Upper lobe of left lung (tissue), 6 donors: ENCODE measurements around the gene PATJ. TPM values are rescaled to one million over a fixed set of nuclear protein-coding genes. Genes with fewer than 3 reads are reported as not detected.
"Not testable (repeated sequence)": the region's sequence is repeated elsewhere in the genome, so short reads cannot be mapped to it uniquely, and the experiment has no call there.

ENCODE experiments used
- ATAC-seq, 2 donors: fragments of 200-7000 bp; cut with Tn5 transposase; one replicate each; pipeline ENCODE4 v1.9.1; 2022; ENCODE audit warnings: mild to moderate bottlenecking in 2 of 2, moderate library complexity in 2 of 2; ENCODE audit not compliant: low FRiP score in 2 of 2
- DNase-seq, 2 donors: peaks; one replicate each; pipeline ENCODE4 v3.0.0-alpha.2; 2019 to 2020
- H3K27ac ChIP-seq, 4 donors: fragments of 200-600 bp; sonication (generic); one replicate each; pipeline ENCODE4 v1.5.1; 2016 to 2019
- H3K27me3 ChIP-seq, 4 donors: fragments of 200-600 bp; sonication (generic); one replicate each; pipeline ENCODE4 v1.5.1; 2017 to 2019
- H3K36me3 ChIP-seq, 4 donors: fragments of 200-600 bp; sonication (generic); one replicate each; pipeline ENCODE4 v1.5.1; 2016 to 2019
- H3K4me1 ChIP-seq, 4 donors: fragments of 200-600 bp; sonication (generic); one replicate each; pipeline ENCODE4 v1.5.1; 2018 to 2019
- H3K4me3 ChIP-seq, 4 donors: fragments of 200-600 bp; sonication (generic); one replicate each; pipeline ENCODE4 v1.5.1; 2017 to 2019; ENCODE audit warnings: mild to moderate bottlenecking in 2 of 4, moderate library complexity in 1 of 4
- H3K9me3 ChIP-seq, 4 donors: fragments of 200-600 bp; sonication (generic); one replicate each; pipeline ENCODE4 v1.5.1; 2018 to 2019
- EP300 ChIP-seq, 4 donors: sonication (generic); formaldehyde crosslinking; IDR thresholded peaks; one replicate each; pipeline ENCODE4 v1.5.1; 2017; ENCODE audit warnings: antibody characterized with exemption in 4 of 4, control low read depth in 2 of 4
- POLR2A ChIP-seq, 4 donors: fragments of 450-650 bp; IDR thresholded peaks; one replicate each; pipeline ENCODE4 v1.5.1; 2016 to 2017; ENCODE audit warnings: antibody characterized with exemption in 4 of 4, mild to moderate bottlenecking in 2 of 4
- POLR2AphosphoS5 ChIP-seq, 2 donors: sonication (generic); formaldehyde crosslinking; IDR thresholded peaks; one replicate each; pipeline ENCODE4 v1.5.1; 2017; ENCODE audit warnings: antibody characterized with exemption in 2 of 2
- WGBS, 2 donors: methylation state at CpG; one replicate each; pipeline ENCODE4 v1.1.5; 2017 to 2018; 5-methylcytosine and 5-hydroxymethylcytosine counted together
- total RNA-seq, 6 donors: library from RNA; depleted of rRNA in 4 of 6; stranded (reverse); fragments of >200 nt in 4 of 6; gene quantifications; one replicate each; pipeline versions ENCODE4 v1.1.0 to v1.2.1, GENCODE V29; 2016 to 2021
- TF ChIP-seq, protein P1 (sequence below), 6 experiments: fragments of 450-650 bp in 4 of 6; fragments of 200-600 bp in 2 of 6; sonication (generic) in 2 of 6; IDR thresholded peaks; one replicate each; pipeline ENCODE4 v1.5.1; 2016 to 2019; ENCODE audit warnings: antibody characterized with exemption in 6 of 6
- donor health status: DM: no; HTN: no; CAD: no; lungs with moderate emphysema.
- donor health status: DM: no; HTN: yes; CAD: no; lungs with severe emphysema.

The PATJ gene
- total RNA-seq, 6 donors from 2014 or later, result 37.1 to 217 (median 70.5) TPM

DNA sequence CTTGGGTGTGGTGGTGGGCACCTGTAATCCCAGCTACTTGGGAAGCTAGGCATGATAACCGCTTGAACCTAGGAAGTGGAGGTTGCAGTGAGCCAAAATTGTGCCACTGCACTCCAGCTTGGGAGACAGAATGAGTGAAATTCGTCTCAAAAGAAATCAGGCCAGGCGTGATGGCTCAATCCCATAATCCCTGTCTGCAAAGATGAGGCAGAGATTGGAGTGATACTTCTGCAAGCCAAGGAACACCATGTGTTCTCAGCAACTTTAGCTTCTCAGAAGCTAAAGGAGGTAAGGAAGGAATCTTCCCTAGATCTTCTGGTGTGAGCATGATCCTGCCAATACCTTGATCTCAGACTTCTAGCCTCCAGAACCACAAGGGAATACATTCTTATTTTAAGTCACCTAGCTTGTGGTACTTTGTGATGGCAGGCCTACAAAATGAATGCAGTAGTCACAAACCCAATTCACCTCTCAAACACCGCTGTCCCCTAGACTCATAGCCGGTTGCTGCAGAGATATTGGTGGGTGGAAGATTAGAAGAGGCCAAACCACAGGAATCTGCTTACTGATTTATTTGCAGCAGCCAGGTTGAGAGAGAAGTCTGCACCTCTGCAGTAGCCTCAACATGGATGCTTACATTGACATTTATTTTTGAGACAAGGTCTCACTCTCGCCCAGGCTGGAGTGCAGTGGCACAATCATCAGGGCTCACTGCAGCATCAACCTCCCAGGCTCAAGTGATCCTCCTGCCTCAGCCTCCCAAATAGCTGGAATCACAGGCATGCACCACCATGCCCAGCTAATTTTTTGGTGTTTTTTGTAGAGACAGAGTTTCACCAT lies 471.0 kb downstream of the PATJ start:
- Histone ChIP-seq H3K9me3 (peaks cover 0 to 12% (median 6%) of the 10 kb centered on the region in 4 donors), H3K4me1 (no peaks in the 10 kb centered on the region), H3K27me3 (no peaks in the 10 kb centered on the region), H3K36me3 (no peaks in the 10 kb centered on the region), H3K27ac (no peak overlapping the region), H3K4me3 (no peak overlapping the region)
- TF ChIP-seq POLR2AphosphoS5 (IDR thresholded peaks at IDR 0.05), result no peak
- DNase-seq, result no peak
- WGBS, 2 donors, result 89 to 92% methylated on average over 6 of the region's 6 CpGs
- no peak for ATAC-seq

DNA sequence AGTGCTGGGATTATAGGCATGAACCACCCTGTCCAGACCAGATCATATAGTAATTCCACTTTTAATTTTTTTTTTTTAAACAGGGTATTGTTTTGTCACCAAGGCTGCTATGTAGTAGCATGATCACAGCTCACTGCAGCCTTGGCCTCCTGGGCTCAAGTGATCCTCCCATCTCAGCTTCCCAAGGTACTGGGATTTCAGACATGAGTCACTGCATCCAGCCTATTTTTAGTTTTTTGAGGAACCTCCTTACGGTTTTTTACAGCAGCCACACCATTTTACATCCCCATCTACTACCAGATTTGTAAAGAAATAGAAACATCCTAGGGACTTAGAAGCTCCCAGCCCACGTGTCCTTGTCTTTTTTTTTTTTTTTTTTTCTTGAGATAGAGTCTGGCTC lies 476.3 kb downstream of the PATJ start:
- H3K27me3 ChIP-seq, result no peaks in the 10 kb centered on the region
- H3K4me3 ChIP-seq, result no peak overlapping the region
- no peaks in the 10 kb centered on the region for H3K4me1 ChIP-seq
- H3K9me3 ChIP-seq, result no peaks in the 10 kb centered on the region
- H3K27ac ChIP-seq, result no peak overlapping the region
- ATAC-seq (no peak), DNase-seq (no peak)
- no peaks in the 10 kb centered on the region for H3K36me3 ChIP-seq
- TF ChIP-seq, protein P1, sequence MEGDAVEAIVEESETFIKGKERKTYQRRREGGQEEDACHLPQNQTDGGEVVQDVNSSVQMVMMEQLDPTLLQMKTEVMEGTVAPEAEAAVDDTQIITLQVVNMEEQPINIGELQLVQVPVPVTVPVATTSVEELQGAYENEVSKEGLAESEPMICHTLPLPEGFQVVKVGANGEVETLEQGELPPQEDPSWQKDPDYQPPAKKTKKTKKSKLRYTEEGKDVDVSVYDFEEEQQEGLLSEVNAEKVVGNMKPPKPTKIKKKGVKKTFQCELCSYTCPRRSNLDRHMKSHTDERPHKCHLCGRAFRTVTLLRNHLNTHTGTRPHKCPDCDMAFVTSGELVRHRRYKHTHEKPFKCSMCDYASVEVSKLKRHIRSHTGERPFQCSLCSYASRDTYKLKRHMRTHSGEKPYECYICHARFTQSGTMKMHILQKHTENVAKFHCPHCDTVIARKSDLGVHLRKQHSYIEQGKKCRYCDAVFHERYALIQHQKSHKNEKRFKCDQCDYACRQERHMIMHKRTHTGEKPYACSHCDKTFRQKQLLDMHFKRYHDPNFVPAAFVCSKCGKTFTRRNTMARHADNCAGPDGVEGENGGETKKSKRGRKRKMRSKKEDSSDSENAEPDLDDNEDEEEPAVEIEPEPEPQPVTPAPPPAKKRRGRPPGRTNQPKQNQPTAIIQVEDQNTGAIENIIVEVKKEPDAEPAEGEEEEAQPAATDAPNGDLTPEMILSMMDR (IDR thresholded peaks at IDR 0.05), result no peak
- TF ChIP-seq EP300 (IDR thresholded peaks at IDR 0.05) (no peak), POLR2A (IDR thresholded peaks at IDR 0.05) (no peak), POLR2AphosphoS5 (IDR thresholded peaks at IDR 0.05) (no peak)
- WGBS, 2 donors, result 66 to 67% methylated on average over 2 of the region's 2 CpGs

DNA sequence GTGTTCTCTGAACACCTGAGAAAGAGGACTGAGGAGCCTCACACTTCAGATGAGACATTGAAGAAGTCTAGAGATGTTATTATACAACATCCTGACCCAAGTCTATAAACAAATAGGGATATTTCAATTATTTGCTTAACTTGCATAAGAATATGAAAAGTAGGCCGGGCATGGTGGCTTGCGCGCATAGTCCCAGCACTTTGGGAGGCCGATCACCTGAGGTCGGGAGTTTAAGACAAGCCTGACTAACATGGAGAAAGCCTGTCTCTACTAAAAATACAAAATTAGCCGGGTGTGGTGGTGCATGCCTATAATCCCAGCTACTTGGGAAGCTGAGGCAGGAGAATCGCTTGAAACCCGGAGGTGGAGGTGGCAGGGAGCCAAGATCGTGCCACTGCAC lies 478.2 kb downstream of the PATJ start:
- H3K4me3 ChIP-seq, H3K9me3 ChIP-seq, H3K27ac ChIP-seq, H3K27me3 ChIP-seq, ATAC-seq, H3K4me1 ChIP-seq, DNase-seq, H3K36me3 ChIP-seq: not testable (repeated sequence)
- WGBS, 2 donors, result 82 to 91% methylated on average over 9 of the region's 9 CpGs

DNA sequence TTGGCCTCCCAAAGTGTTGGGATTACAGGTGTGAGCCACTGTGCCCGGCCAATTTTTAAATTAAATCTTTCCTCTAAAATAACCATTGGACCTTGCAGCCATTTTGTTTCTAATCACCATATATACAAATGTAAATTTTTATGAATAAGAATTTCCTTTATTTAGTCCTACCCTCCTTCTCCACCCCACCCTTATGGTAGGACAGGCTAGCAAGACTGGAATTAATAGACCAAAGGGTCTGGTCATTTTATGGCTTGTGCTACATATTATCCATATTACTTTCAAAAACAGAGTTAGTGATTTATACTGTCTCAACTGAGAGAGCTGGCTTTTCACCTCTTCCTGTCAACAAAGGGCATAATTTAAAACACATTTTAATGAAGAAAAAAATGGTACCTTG lies 478.9 kb downstream of the PATJ start:
- TF ChIP-seq, protein P1 (IDR thresholded peaks at IDR 0.05), result no peak
- TF ChIP-seq EP300 (IDR thresholded peaks at IDR 0.05) (no peak), POLR2A (IDR thresholded peaks at IDR 0.05) (no peak), POLR2AphosphoS5 (IDR thresholded peaks at IDR 0.05) (no peak)
- H3K9me3 ChIP-seq, result no peaks in the 10 kb centered on the region
- ATAC-seq (no peak), DNase-seq (no peak)
- 93 to 100% methylated on average over 1 of the region's 1 CpG for WGBS, 2 donors
- no peaks in the 10 kb centered on the region for H3K36me3 ChIP-seq
- H3K27ac ChIP-seq, result no peak overlapping the region
- H3K4me3 ChIP-seq, result no peak overlapping the region
- no peaks in the 10 kb centered on the region for H3K4me1 ChIP-seq
- H3K27me3 ChIP-seq, result no peaks in the 10 kb centered on the region

DNA sequence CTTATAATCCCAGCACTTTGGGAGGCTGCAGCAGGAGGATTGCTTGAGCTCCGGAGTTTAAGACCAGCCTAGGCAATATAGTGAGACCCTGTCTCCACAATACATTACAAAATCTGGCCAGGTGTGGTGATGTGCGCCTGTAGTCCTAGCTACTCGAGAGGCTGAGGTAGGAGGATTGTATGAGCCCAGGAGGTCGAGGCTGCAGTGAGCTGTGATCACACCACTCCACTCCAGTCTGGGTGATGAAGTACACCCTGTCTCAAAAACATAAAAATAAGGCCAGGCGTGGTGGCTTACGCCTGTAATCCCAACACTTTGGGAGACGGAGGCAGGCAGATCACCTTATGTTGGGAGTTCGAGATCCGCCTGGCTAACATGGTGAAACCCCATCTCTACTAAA lies 480.0 kb downstream of the PATJ start:
- no peaks in the 10 kb centered on the region for H3K9me3 ChIP-seq
- no peak overlapping the region for H3K4me3 ChIP-seq
- no peak for DNase-seq
- H3K4me1 ChIP-seq, result no peaks in the 10 kb centered on the region
- TF ChIP-seq, protein P1 (IDR thresholded peaks at IDR 0.05), result no peak
- H3K27ac ChIP-seq, result no peak overlapping the region
- no peaks in the 10 kb centered on the region for H3K36me3 ChIP-seq
- WGBS, 2 donors, result 90 to 92% methylated on average over 9 of the region's 9 CpGs
- ATAC-seq, result no peak
- H3K27me3 ChIP-seq, result no peaks in the 10 kb centered on the region

DNA sequence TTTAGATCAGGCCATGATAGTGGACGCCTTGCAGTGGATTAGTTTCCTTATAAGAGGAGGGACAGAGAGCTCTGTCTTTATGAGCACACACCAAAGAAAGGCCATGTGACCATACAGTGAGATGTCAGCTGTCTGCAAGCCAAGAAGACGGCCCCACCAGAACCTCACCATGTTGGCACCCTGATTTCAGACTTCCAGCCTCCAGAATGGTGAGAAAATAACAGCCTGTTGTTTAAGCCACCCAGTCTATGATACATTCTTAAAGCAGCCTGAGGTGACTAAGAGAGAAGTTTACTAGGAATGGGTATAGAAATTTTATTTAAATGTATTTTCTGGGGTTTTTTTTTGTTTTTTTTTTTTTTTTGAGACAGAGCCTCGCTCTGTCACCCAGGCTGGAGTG lies 481.9 kb downstream of the PATJ start:
- Histone ChIP-seq H3K9me3 (no peaks in the 10 kb centered on the region), H3K4me1 (no peaks in the 10 kb centered on the region), H3K36me3 (no peaks in the 10 kb centered on the region), H3K27me3 (no peaks in the 10 kb centered on the region), H3K27ac (no peak overlapping the region), H3K4me3 (no peak overlapping the region)
- WGBS, 2 donors, result 45 to 76% methylated on average over 2 of the region's 3 CpGs
- TF ChIP-seq POLR2A (IDR thresholded peaks at IDR 0.05), result no peak
- no peak for DNase-seq
- no peak for ATAC-seq
